K562 (cell line): ENCODE measurements around the gene RAMP2. TPM values are rescaled to one million over a fixed set of nuclear protein-coding genes. Genes with fewer than 3 reads are reported as not detected.
"Not testable (repeated sequence)": the region's sequence is repeated elsewhere in the genome, so short reads cannot be mapped to it uniquely, and the experiment has no call there.

ENCODE experiments used
- ATAC-seq: fragments of 200-7000 bp; cut with Tn5 transposase; 3 replicates; pipeline ENCODE4 v1.9.1; 2020; ENCODE audit warnings: moderate library complexity
- BruUV-seq: library from RNA; stranded (reverse); fragments of 400-500 nt; replicated peaks from 2 replicates; lab custom pipeline; 2021; lab: Mats Ljungman, UMichigan
- CTCF ChIA-PET: fragments of 300-600 bp; formaldehyde crosslinking; extraction: SDS; loops from one replicate; lab custom pipeline; 2021; ENCODE audit warnings: low intra/inter-chr PET ratio; lab: Yijun Ruan, JAX
- POLR2A ChIA-PET: fragments of 300-600, 350-650 bp; sonication (Branson Sonifier 250); formaldehyde crosslinking; extraction: SDS; loops from one replicate; lab custom pipeline; 2021; ENCODE audit warnings: antibody characterized with exemption, inconsistent platforms; lab: Yijun Ruan, JAX
- DNase-seq, 4 experiments: peaks; one replicate each; pipeline versions ENCODE4 v3.0.0 to v3.0.0-alpha.2; 2011 to 2018; ENCODE audit warnings: low spot score in 3 of 4, mixed read lengths in 3 of 4; ENCODE audit errors: extremely low read depth in 1 of 4
- FAIRE-seq: peaks from 2 replicates; lab custom pipeline; 2011; peaks lifted over from hg19 to GRCh38; lab: Jason Lieb, UNC
- H2AFZ ChIP-seq: 2 replicates; pipeline ENCODE4 v1.6.0; 2011; ENCODE audit warnings: low read depth, low read length, control low read depth, inconsistent platforms
- H3K27ac ChIP-seq: fragments of 200-600 bp; 3 replicates; pipeline ENCODE4 v1.8.0; 2011; ENCODE audit warnings: low read depth, mild to moderate bottlenecking, control low read depth, inconsistent platforms, low read length, moderate library complexity, mixed read lengths; ENCODE audit errors: extremely low read depth
- H3K27me3 ChIP-seq, 2 experiments: fragments of 300-600 bp in 1 of 2; 2 replicates in 1 of 2; 3 replicates in 1 of 2; pipeline versions ENCODE4 v1.6.0 to v1.8.0; 2011; ENCODE audit warnings: inconsistent platforms in 2 of 2, low read length in 2 of 2, mild to moderate bottlenecking in 1 of 2, mixed read lengths in 1 of 2, moderate library complexity in 1 of 2; ENCODE audit not compliant: control insufficient read depth in 2 of 2, insufficient read depth in 2 of 2
- H3K36me3 ChIP-seq: fragments of 300-600 bp; 3 replicates; pipeline ENCODE4 v1.8.0; 2011; ENCODE audit warnings: mild to moderate bottlenecking, low read length, inconsistent platforms; ENCODE audit not compliant: control insufficient read depth, insufficient read depth
- H3K4me1 ChIP-seq, 2 experiments: fragments of 200-600 bp in 1 of 2; replicated peaks in 1 of 2; 2 replicates in 1 of 2; 3 replicates in 1 of 2; pipeline versions ENCODE4 v1.5.1 to v1.8.0; 2011; ENCODE audit warnings: inconsistent platforms in 2 of 2, low read length in 2 of 2, mild to moderate bottlenecking in 1 of 2, mixed read lengths in 1 of 2, moderate library complexity in 1 of 2; ENCODE audit not compliant: control insufficient read depth in 2 of 2, insufficient read depth in 2 of 2
- H3K4me2 ChIP-seq: 2 replicates; pipeline ENCODE4 v1.6.1; 2011; ENCODE audit warnings: low read length, control low read depth, inconsistent platforms, mixed read lengths; ENCODE audit not compliant: insufficient read depth
- H3K4me3 ChIP-seq: fragments of 200-600 bp; sonication (generic), shearing (Covaris generic); 2 replicates; pipeline ENCODE4 v1.5.1; 2016; ENCODE audit warnings: control low read depth, inconsistent platforms
- H3K79me2 ChIP-seq: fragments of 200-600 bp; 3 replicates; pipeline ENCODE4 v1.8.0; 2011; ENCODE audit warnings: low read length, inconsistent platforms; ENCODE audit not compliant: control insufficient read depth, insufficient read depth
- H3K9ac ChIP-seq, 2 experiments: 2 replicates each; pipeline versions ENCODE4 v1.6.0 to v1.6.1; 2011; ENCODE audit warnings: low read depth in 2 of 2, low read length in 2 of 2, control low read depth in 1 of 2, inconsistent platforms in 1 of 2, mild to moderate bottlenecking in 1 of 2, mixed read lengths in 1 of 2; ENCODE audit not compliant: insufficient read depth in 1 of 2
- H3K9me1 ChIP-seq: one replicate; pipeline ENCODE4 v1.6.0; 2011; ENCODE audit warnings: inconsistent platforms, mild to moderate bottlenecking, low read length, moderate library complexity; ENCODE audit not compliant: control insufficient read depth, insufficient read depth
- H3K9me3 ChIP-seq: replicated peaks from 2 replicates; pipeline ENCODE4 v1.5.1; 2011; ENCODE audit warnings: low read depth, low read length, inconsistent platforms; ENCODE audit not compliant: control insufficient read depth, insufficient read depth
- H4K20me1 ChIP-seq: replicated peaks from 2 replicates; pipeline ENCODE4 v1.6.1; 2011; ENCODE audit warnings: low read length, inconsistent platforms, mixed read lengths; ENCODE audit not compliant: control insufficient read depth, insufficient read depth
- ARID1B ChIP-seq: fragments of 450-650 bp; IDR thresholded peaks from 2 replicates; pipeline ENCODE4 v1.6.1; 2016; ENCODE audit warnings: antibody characterized with exemption, mild to moderate bottlenecking, inconsistent platforms
- BCOR ChIP-seq: fragments of 450-650 bp; IDR thresholded peaks from 2 replicates; pipeline ENCODE4 v1.6.1; 2016
- BHLHE40 ChIP-seq: IDR thresholded peaks from 2 replicates; pipeline ENCODE4 v1.6.1; 2011; ENCODE audit warnings: low read length, improper control_type of control experiment
- CBFA2T3 ChIP-seq: fragments of 450-650 bp; IDR thresholded peaks from 2 replicates; pipeline ENCODE4 v1.6.1; 2017
- CEBPB ChIP-seq: fragments of 450-650 bp; IDR thresholded peaks from 2 replicates; pipeline ENCODE4 v1.6.1; 2016; ENCODE audit warnings: missing genetic modification characterization, missing compliant biosample characterization
- CEBPG ChIP-seq, 3 experiments: fragments of 200-800 bp in 1 of 3; sonication (Bioruptor generic) in 1 of 3; sonication (generic) in 1 of 3; formaldehyde crosslinking in 1 of 3; IDR thresholded peaks in 2 of 3; conservative IDR thresholded peaks in 1 of 3; 2 replicates each; pipeline versions ENCODE4 v1.6.1 to v1.8.0; 2016 to 2022; ENCODE audit warnings: missing compliant biosample characterization in 2 of 3, missing genetic modification characterization in 2 of 3, mild to moderate bottlenecking in 1 of 3, missing genetic modification reagents in 1 of 3
- CTBP1 ChIP-seq: fragments of 450-650 bp; IDR thresholded peaks from 2 replicates; pipeline ENCODE4 v1.6.1; 2016; ENCODE audit warnings: borderline replicate concordance
- CXXC5 ChIP-seq: fragments of 250-450 bp; sonication (Bioruptor Pico); IDR thresholded peaks from 2 replicates; pipeline ENCODE4 v1.8.0; 2022; ENCODE audit warnings: inconsistent platforms, mild to moderate bottlenecking, moderate library complexity
- HDAC1 ChIP-seq, 2 experiments: fragments of 450-650 bp; IDR thresholded peaks; 2 replicates each; pipeline ENCODE4 v1.6.1; 2016 to 2017; ENCODE audit warnings: inconsistent platforms in 1 of 2, mild to moderate bottlenecking in 1 of 2, moderate library complexity in 1 of 2
- HDAC2 ChIP-seq: fragments of 450-650 bp; IDR thresholded peaks from 2 replicates; pipeline ENCODE4 v1.6.1; 2016; ENCODE audit warnings: mild to moderate bottlenecking
- HES1 ChIP-seq: fragments of 450-650 bp; IDR thresholded peaks from 2 replicates; pipeline ENCODE4 v1.6.1; 2016; ENCODE audit warnings: low read depth, mild to moderate bottlenecking, moderate library complexity
- KDM1A ChIP-seq, 2 experiments: fragments of 450-650 bp; IDR thresholded peaks; 2 replicates each; pipeline ENCODE4 v1.6.1; 2016; ENCODE audit warnings: mild to moderate bottlenecking in 2 of 2
- NR2C2 ChIP-seq, 2 experiments: fragments of 200-800 bp in 1 of 2; sonication (Bioruptor generic) in 1 of 2; sonication (generic) in 1 of 2; formaldehyde crosslinking in 1 of 2; IDR thresholded peaks; 2 replicates each; pipeline versions ENCODE4 v1.6.1 to v1.8.0; 2016 to 2022; ENCODE audit warnings: mild to moderate bottlenecking in 1 of 2, missing compliant biosample characterization in 1 of 2, missing genetic modification characterization in 1 of 2, missing genetic modification reagents in 1 of 2
- NRF1 ChIP-seq, 2 experiments: fragments of 450-650 bp; IDR thresholded peaks in 1 of 2; conservative IDR thresholded peaks in 1 of 2; 2 replicates each; pipeline ENCODE4 v1.6.1; 2014; ENCODE audit warnings: mild to moderate bottlenecking in 2 of 2
- RCOR1 ChIP-seq, 2 experiments: IDR thresholded peaks; 2 replicates each; pipeline ENCODE4 v1.6.1; 2012; ENCODE audit warnings: low read depth in 2 of 2, low read length in 2 of 2, borderline replicate concordance in 1 of 2, improper control_type of control experiment in 1 of 2
- SMAD4 ChIP-seq: fragments of 250-450 bp; sonication (Bioruptor Pico); conservative IDR thresholded peaks from 2 replicates; pipeline ENCODE4 v1.8.0; 2021; ENCODE audit warnings: inconsistent platforms, mild to moderate bottlenecking, moderate library complexity
- SMARCA4 ChIP-seq: fragments of 450-650 bp; IDR thresholded peaks from 2 replicates; pipeline ENCODE4 v1.6.1; 2016
- SOX6 ChIP-seq: fragments of 450-650 bp; IDR thresholded peaks from 2 replicates; pipeline ENCODE4 v1.6.1; 2014; ENCODE audit warnings: mild to moderate bottlenecking
- SPI1 ChIP-seq: IDR thresholded peaks from 2 replicates; pipeline ENCODE4 v1.6.1; 2011; ENCODE audit warnings: low read depth, low read length, control low read depth, borderline replicate concordance
- TCF3 ChIP-seq: sonication (generic); formaldehyde crosslinking; IDR thresholded peaks from 2 replicates; pipeline ENCODE4 v1.4.0; 2020; ENCODE audit warnings: mild to moderate bottlenecking, missing genetic modification reagents
- WGBS: fragments of 100-300 bp; shearing (Covaris generic); methylation state at CpG from one replicate; pipeline ENCODE4 v1.1.6; 2016; ENCODE audit warnings: low coverage, mixed read lengths; ENCODE audit not compliant: insufficient coverage; ENCODE audit errors: missing lambda C conversion rate; 5-methylcytosine and 5-hydroxymethylcytosine counted together
- in situ Hi-C: fragments of 300-500 bp; cut with MboI; formaldehyde crosslinking; loops from 4 replicates; pipeline ENCODE4 v1.15.0; 2018; ENCODE audit warnings: inconsistent platforms, mixed read lengths
- intact Hi-C: fragments of 100-400 bp; cut with micrococcal nuclease; formaldehyde crosslinking; loops from 2 replicates; pipeline ENCODE4 v1.14.2; 2022
- polyA plus RNA-seq, 8 experiments: library from polyadenylated mRNA; depleted of rRNA in 4 of 8; stranded (reverse) in 5 of 8; unstranded in 3 of 8; fragments of >200 nt; fragmentation: Nextera tagmentation in 2 of 8; fragmentation: Illumina TruSeq in 1 of 8; extraction: Ambion mirVana in 2 of 8; extraction: Trizol in 1 of 8; gene quantifications; 2 replicates each; pipeline versions ENCODE4 v1.2.1 to v1.2.3, GENCODE V29; 2011 to 2014; ENCODE audit warnings: inconsistent platforms in 1 of 8, missing spikeins in 1 of 8
- total RNA-seq, 7 experiments: library from RNA; depleted of rRNA in 6 of 7; stranded (reverse); fragments of >200 nt in 6 of 7; fragmentation: Illumina TruSeq in 2 of 7; extraction: Trizol in 2 of 7; gene quantifications; 2 replicates each; pipeline versions ENCODE4 v1.2.1 to v1.2.3, GENCODE V29; 2011 to 2021; ENCODE audit warnings: low replicate concordance in 1 of 7

The RAMP2 gene
- total and polyA plus RNA-seq, 9 of the 15 experiments (the other 6 are each of a cell fraction or from before 2014, with no cell fraction given): not detected

DNA sequence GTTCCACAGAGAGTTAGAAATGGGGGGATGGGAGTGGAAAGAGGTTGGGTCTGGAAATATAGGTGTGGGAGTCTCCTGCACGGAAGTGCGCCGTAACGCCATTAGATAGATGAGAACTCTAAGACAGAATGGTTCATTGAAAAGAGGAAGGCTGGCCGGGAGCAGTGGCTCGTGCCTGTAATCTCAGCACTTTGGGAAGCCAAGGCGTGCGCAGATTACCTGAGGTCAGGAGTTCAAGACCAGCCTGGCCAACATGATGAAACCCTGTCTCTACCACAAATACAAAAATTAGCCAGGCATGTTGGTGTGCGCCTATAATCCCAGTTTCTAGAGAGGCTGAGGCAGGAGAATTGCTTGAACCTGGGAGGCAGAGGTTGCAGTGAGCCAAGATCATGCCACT, 7.0 kb downstream of the RAMP2 start:
- CTCF ChIA-PET, in situ Hi-C loops: not testable (repeated sequence)

More for the DNA sequence above, 7.0 kb downstream of the RAMP2 start:
- BruUV-seq; H3K9me1 ChIP-seq; H3K79me2 ChIP-seq; H3K9ac ChIP-seq; H3K9me3 ChIP-seq; H4K20me1 ChIP-seq; DNase-seq; FAIRE-seq; intact Hi-C loops; H3K4me3 ChIP-seq; H3K27me3 ChIP-seq; H3K27ac ChIP-seq; H3K36me3 ChIP-seq; TF ChIP-seq NR2C2 (CRISPR knock-in tag; IDR thresholded peaks at IDR 0.05): not testable (repeated sequence)
- WGBS: 6% methylated on average over 9 of the region's 9 CpGs
- POLR2A ChIA-PET: interaction anchor here (1.6 kb wide), 1 partner anchor 50 kb away, joined by 3 read pairs; no protein-coding TSS in a partner anchor
- H3K4me2 ChIP-seq: peak overlapping the region; percentile 30; the same call in 1 of the 2 replicates
- peak; percentile 9; the same call in 2 of the 3 replicates for ATAC-seq
- peaks cover 14 to 15% of the 10 kb centered on the region in 2 experiments; a peak in 3 of 5 replicates for H3K4me1 ChIP-seq
- peak overlapping the region; percentile 87 for H2AFZ ChIP-seq
- TF ChIP-seq SOX6 (peak; percentile 51; the same call in 1 of the 2 replicates), HDAC2 (peak; percentile 50; the same call in 1 of the 2 replicates), CTBP1 (peak; percentile 20; the same call in 1 of the 2 replicates), CEBPB (tag) (0 out of 2 replicates have a peak, but pooled peaks have one; percentile 14), BHLHE40 (peak; percentile 88), CBFA2T3 (0 out of 2 replicates have a peak, but pooled peaks have one; percentile 31), NR2C2 (tag; IDR thresholded peaks at IDR 0.05) (peak; percentile 47), SPI1 (peak; percentile 86; the same call in 1 of the 2 replicates), CEBPG (CRISPR knock-in tag; IDR thresholded peaks at IDR 0.05) (0 out of 2 replicates have a peak, but pooled peaks have one; percentile 45), CEBPG (tag; conservative IDR thresholded peaks at IDR 0.05 in 1 of 2, IDR thresholded peaks at IDR 0.05 in 1 of 2) (peak; percentile 6 to 62; a peak in 2 of 4 replicates), SMARCA4 (0 out of 2 replicates have a peak, but pooled peaks have one; percentile 30), CXXC5 (CRISPR knock-in tag) (peak; percentile 76), SMAD4 (CRISPR knock-in tag) (0 out of 2 replicates have a peak, but pooled peaks have one; percentile 25), KDM1A (IDR thresholded peaks at IDR 0.05) (peak; percentile 89 to 92), HES1 (peak; percentile 60; the same call in 1 of the 2 replicates), BCOR (peak; percentile 32; the same call in 1 of the 2 replicates), HDAC1 (IDR thresholded peaks at IDR 0.05) (peak in 1 of 2 experiments; percentile 73; a peak in 2 of 4 replicates), RCOR1 (IDR thresholded peaks at IDR 0.05; ENCODE audit: borderline replicate concordance in 1 of 2, low read depth in 2 of 2, low read length in 2 of 2) (peak in 1 of 2 experiments; percentile 70; a peak in 3 of 4 replicates), NRF1 (conservative IDR thresholded peaks at IDR 0.05 in 1 of 2, IDR thresholded peaks at IDR 0.05 in 1 of 2) (peak; percentile 58 to 59), TCF3 (CRISPR knock-in tag) (peak; percentile 28), ARID1B (peak; percentile 33)
